ENCODE results near the gene SARNP.

DNA sequence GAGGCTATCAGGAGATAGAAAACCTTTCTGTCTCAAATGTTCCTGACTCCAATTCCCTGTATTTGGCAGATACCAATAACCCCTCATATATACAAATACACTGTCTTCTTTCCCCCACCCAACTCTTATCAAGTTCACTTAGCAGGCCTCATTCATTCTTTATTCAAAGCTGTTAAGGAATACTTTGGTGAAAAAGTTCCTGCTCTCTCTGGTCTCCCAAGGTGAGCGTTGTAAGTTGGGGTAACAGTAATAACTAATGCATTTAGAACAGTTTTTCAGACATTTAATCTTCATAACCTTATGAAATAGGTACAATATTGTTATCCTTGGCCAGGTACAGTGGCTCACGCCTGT lies 78.5 kb downstream of the SARNP start:
- TF ChIP-seq MAX (IDR thresholded peaks at IDR 0.05): no peak
- no peak for TF ChIP-seq JUND (IDR thresholded peaks at IDR 0.05)
- TF ChIP-seq, protein P1, sequence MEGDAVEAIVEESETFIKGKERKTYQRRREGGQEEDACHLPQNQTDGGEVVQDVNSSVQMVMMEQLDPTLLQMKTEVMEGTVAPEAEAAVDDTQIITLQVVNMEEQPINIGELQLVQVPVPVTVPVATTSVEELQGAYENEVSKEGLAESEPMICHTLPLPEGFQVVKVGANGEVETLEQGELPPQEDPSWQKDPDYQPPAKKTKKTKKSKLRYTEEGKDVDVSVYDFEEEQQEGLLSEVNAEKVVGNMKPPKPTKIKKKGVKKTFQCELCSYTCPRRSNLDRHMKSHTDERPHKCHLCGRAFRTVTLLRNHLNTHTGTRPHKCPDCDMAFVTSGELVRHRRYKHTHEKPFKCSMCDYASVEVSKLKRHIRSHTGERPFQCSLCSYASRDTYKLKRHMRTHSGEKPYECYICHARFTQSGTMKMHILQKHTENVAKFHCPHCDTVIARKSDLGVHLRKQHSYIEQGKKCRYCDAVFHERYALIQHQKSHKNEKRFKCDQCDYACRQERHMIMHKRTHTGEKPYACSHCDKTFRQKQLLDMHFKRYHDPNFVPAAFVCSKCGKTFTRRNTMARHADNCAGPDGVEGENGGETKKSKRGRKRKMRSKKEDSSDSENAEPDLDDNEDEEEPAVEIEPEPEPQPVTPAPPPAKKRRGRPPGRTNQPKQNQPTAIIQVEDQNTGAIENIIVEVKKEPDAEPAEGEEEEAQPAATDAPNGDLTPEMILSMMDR (IDR thresholded peaks at IDR 0.05; ENCODE audit: low read depth, low read length, missing input control): no peak
- no peak for TF ChIP-seq GABPA (IDR thresholded peaks at IDR 0.05 in 1 of 2, conservative IDR thresholded peaks at IDR 0.05 in 1 of 2)
- no peak for TF ChIP-seq TAF1 (conservative IDR thresholded peaks at IDR 0.05)
- TF ChIP-seq HNF4G (IDR thresholded peaks at IDR 0.05): no peak
